ENCODE results near the gene FMN2.

DNA sequence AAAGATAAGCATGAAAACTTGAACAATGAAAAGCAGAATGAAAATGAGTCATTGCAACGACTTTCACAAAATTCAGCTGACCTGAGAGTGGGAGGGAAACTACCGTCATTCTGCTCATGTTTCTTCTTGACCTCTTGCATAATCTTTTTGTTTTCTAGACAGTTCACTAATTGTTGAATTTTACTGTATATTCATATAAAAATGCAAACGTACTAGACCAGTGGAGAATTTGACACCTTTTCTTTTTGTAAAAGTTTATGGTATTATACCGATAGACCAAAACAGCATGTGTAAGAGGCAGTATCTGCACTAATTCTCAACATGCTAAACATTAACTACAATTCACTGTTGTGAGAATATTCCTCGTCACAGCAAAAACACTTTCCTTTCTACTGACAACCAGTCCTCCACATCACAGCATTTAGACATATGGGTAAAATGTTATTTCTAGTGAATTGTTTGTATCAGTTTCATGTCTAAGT, 382.5 kb downstream of the FMN2 start:
- TF ChIP-seq EZH2phosphoT487 (IDR thresholded peaks at IDR 0.05; ENCODE audit: low read depth, severe bottlenecking, unreplicated experiment), result no peak
- TF ChIP-seq, protein P1, sequence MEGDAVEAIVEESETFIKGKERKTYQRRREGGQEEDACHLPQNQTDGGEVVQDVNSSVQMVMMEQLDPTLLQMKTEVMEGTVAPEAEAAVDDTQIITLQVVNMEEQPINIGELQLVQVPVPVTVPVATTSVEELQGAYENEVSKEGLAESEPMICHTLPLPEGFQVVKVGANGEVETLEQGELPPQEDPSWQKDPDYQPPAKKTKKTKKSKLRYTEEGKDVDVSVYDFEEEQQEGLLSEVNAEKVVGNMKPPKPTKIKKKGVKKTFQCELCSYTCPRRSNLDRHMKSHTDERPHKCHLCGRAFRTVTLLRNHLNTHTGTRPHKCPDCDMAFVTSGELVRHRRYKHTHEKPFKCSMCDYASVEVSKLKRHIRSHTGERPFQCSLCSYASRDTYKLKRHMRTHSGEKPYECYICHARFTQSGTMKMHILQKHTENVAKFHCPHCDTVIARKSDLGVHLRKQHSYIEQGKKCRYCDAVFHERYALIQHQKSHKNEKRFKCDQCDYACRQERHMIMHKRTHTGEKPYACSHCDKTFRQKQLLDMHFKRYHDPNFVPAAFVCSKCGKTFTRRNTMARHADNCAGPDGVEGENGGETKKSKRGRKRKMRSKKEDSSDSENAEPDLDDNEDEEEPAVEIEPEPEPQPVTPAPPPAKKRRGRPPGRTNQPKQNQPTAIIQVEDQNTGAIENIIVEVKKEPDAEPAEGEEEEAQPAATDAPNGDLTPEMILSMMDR (IDR thresholded peaks at IDR 0.05; ENCODE audit: poor library complexity), result no peak
